Measurements from ENCODE around the gene CRB3.

Gene CRB3

GRCh38 chr19:6466526-6467248 is 2.6 kb downstream of the CRB3 start:
- no peak for DNase-seq (ENCODE audit: low spot score)

DNA sequence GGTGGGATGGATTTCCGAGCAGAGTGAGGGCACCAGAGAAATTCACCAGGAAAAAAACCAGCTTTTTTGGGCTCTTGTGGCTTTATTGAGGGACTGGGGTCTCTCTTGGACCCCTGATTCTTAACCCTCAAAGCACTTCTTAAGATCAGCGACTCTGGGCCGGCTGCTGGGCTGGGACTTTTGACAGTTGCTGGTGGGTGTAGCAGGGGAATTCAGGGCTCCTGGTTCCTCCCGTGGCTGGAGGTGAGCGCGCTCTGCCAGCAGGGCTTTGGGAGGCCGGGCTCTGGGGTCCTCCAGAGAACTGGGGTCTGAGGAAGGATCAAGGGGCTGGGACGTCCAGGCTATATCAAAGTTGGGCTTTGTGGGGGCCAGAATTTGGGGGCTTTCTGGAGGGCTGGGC is 3.3 kb downstream of the CRB3 start:
- no peak for DNase-seq (ENCODE audit: low spot score)

DNA sequence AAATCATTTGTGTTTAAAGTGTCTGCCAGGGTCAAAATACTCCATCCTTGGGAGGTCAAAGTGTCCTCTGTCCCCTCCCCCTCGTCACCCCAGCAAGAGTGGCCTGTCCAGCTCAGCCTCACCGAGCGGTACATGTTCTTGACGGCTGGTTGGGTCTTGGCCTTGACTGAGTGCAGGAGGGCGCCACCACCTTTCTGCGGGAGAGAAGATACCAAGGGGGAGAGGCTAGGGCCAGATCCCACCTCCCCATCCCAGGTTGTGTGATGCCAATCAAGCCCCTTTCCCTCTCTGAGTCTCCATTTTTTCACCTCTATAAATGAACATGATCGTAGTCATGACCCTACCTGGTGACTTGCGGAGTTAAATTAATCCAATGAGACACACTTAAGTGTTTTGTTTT is 6.1 kb downstream of the CRB3 start:
- DNase-seq (ENCODE audit: low spot score) = no peak

DNA sequence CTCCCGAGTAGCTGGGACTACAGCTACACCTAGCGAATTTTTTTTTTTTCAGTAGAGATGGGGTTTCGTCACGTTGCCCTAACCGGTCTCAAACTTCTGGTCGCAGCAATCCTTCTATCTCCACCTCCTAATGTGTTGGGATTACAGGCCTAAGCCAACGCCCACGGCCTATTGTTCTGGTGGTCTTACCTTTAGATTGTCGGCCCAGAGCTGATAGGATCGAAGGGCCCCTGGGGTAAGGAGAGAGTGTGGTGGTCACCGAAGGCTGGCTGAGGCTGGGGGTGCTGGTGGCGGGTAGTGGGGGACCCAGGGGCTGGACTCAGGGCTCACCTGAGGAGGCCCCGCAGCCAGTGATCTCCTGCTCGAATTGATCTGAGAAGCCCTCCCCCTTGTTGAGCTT is 7.0 kb downstream of the CRB3 start:
- no peak for DNase-seq (ENCODE audit: low spot score)

DNA sequence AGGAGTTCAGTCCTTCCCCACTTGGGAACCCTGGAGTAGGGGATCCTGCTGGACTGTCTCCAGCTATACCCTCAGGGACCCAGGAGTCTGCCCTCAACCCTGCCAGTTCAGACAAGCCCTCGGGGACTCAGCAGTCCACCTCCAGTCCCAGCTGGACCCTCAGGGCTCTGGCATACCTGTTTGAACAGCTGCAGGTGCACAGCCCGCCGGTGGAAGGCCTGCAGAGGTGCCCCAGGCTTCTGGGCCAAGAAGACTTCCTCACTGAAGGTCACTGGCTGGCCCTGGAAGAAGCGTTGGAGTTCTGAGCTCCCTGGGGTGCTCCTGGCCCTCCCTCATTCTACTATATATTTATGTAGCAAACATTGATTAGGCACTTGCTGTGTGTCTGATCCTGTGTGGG is 8.6 kb downstream of the CRB3 start:
- DNase-seq (ENCODE audit: low spot score) = no peak

DNA sequence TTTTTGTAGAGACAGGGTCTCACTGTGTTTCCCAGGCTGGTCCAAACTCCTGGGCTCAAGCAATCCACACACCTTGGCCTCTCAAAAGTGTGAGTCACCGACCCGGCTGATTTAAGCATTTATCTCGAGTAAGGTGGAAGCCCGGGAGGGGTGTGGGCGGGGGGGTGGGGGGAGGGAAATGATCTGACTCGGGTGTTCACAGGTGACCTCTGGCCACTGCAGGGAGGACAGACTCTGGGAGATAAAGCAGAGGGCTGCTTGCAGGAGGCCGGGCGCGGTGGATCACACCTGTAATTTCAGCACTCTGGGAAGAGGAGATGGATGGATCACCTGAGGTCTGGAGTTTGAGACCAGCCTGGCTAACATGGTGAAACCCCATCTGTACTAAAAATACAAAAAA is 9.6 kb downstream of the CRB3 start:
- peak; percentile 26 for DNase-seq (ENCODE audit: low spot score)

- DNase-seq (ENCODE audit: low spot score) = peak; percentile 35
Observed at GRCh38 chr19:6475321-6476108, 11.4 kb downstream of the CRB3 start.

DNA sequence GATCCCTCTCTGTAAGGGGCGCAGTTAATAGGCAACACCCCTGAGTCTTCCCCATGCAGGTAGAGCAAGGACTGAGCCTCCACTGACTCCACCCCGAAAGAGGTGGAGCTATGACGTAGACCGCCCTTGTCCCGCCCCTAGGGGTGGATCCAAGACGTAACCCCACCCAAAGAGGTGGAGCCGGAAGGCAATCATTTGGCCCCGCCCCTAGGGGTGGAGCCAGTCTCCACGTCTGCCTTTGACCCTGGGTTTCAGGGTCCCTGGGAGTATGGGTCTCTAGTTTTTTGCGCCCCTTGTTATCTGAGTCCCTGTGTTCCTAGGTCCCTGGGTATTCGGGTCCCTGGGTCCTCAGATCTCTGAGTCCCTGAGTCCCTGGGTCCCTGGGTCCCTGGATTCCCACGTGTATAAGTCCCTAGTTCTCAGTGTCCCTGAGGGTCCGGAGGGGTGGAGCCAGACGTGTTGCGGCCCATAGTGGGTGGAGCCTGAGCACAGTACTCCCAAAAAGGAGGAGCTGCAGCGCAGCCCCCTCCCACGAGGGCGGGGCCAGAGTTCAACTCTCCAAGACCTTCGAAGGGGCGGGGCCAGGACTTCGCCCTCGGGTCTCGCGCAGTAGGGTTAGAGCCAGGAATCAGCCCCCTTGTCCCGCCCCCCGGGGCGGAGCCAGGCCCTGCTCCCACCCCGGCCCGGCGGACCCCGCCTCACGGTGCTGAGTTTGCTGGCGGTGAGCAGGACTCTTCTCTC is 12.3 kb downstream of the CRB3 start:
- DNase-seq (ENCODE audit: low spot score) = peak; percentile 90

GRCh38 chr19:6476896-6477431 is 12.9 kb downstream of the CRB3 start:
- no peak for DNase-seq (ENCODE audit: low spot score)

DNA sequence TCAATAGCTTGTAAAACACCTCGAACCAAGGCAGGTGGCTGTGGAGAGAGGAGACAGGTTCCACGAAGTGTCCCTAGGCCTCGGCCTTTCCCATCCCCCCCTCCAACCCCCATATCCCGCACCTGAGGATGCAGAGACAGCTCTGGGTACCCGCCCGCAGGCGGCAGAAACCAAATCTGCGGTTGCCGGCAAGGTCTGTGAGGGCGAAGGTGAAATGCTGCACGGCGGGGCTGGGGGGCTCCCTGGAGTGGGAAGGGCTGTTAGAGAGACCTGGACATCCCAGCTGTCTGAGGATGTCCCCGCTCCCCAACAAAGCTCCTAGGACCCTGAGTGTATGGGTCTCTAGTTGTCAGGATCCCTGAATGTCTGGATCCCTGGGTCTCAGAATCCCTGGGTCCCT is 14.7 kb downstream of the CRB3 start:
- DNase-seq (ENCODE audit: low spot score) = no peak

DNA sequence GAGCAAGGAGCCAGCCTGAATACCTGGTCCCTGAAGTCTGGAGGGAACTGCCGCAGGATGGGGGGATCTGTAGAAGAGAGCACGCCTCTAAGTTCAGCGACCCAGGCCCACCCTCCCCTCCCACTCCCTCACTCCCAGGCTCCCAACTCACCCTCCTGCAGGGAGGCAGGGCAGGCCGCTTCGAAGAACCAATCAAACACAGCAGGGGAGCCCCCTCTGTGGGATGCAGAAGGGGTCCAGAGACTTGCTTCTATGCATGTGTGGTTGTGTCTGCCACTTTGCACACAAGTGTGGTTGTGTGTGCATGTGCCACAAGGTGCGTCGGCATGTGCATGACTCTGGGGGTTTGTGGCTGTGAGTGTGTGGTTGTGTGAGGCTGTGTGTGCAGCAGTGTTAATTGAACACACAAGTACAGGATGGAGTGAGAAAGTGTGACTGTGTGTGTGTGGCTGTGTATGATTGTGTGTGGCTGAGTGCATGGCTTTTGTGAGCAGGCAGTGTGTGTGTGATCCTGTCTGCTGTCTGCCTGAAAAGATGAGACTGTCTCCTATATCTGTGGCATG is 15.8 kb downstream of the CRB3 start:
- DNase-seq (ENCODE audit: low spot score) = no peak

GRCh38 chr19:6480848-6481415 is 16.9 kb downstream of the CRB3 start:
- DNase-seq (ENCODE audit: low spot score) = no peak

DNA sequence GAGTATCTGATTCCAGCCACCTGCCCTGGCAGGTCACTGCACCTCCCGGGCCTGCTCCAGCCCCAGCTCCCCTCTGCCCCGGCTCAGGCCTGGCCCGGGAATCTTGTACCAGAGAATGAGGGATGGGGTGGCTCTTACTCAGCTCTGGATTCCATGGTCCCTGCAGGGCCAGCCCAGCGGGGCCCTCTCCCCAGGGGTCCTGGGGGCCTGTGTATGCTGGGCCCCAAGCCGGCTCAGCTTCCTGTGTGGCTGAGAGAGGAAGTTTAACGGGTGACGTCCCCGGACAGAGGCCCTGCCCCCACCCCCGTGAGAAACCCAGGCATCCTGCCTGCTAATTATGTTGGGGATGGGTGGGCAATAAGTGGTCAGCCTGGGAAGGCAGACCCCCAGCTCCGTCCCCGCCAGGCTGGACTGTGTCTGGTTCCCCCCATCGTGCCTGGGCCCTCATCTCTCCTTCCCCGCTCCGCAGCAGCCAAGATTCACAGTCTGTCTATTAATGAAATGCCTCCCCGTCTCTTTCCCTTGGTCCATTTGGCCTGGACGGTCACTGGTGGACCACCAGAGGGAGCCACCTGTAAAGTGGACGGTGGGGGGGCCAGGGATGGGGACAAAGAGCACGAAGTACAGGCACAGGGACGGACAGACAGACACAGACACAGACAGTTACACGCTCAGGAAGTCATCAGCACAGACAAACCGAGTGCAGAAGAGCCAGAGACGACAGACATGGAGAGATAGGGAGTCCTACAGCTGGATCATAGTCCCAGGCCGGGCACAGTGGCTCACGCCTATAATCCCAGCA is 17.7 kb downstream of the CRB3 start, which contains the start of gene DENND1C:
Gene DENND1C (minus strand): TSS at position 247 of the 802 bp plus-strand sequence. CDS start 92 bp downstream, at position 155.
- no peak for DNase-seq (ENCODE audit: low spot score)

- no peak for DNase-seq (ENCODE audit: low spot score)
Observed at GRCh38 chr19:6482343-6482686, 18.2 kb downstream of the CRB3 start.

- DNase-seq (ENCODE audit: low spot score) = no peak
Observed at GRCh38 chr19:6483235-6483634, 19.2 kb downstream of the CRB3 start.

GRCh38 chr19:6484230-6484629 is 20.2 kb downstream of the CRB3 start:
- no peak for DNase-seq (ENCODE audit: low spot score)

DNA sequence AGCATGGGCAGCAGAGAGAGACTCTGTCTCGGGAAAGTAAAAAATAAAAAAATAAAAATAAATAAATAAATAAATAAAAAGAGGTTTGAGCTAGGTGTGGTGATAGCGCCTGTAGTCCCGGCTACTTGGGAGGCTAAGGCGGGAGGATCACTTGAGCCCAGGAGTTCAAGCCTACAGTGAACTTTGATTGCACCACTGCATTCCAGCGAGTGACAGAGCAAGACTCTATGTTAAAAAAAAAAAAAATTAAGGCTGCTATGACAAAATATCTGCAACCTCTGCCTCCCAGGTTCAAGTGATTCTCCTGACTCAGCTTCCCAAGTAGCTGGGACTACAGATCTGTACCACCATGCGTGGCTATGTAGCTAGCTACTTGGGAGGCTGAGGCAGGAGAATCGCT is 20.8 kb downstream of the CRB3 start:
- DNase-seq (ENCODE audit: low spot score) = no peak

- no peak for DNase-seq (ENCODE audit: low spot score)
Observed at GRCh38 chr19:6489278-6490061, 25.4 kb downstream of the CRB3 start.

DNA sequence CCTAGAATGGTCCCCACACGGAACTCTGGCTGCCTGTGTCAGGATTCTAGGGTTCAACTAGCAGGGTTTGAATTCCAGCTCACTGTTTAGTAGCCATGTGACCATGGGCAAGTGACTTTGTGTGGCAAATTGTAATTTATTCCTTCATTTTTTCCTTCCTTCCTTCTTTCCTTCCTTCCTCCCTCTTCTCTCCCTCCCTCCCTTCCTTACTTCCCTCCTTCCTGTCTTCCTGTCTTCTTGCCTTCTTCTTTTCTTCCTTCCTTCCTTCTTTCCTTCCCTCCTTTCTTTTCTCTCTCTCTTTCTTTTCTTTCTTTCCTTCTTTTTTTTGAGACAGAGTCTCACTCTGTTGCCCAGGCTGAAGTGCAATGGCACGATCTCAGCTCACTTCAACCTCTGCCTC is 26.1 kb downstream of the CRB3 start:
- DNase-seq (ENCODE audit: low spot score) = no peak

Measured in SW480 (cell line).